Peyer's patch (tissue), 4 donors: ENCODE measurements around the gene OPCML. TPM values are rescaled to one million over a fixed set of nuclear protein-coding genes. Genes with fewer than 3 reads are reported as not detected.

Experiments used
- DNase-seq, 3 donors: peaks; one replicate each; pipeline ENCODE4 v3.0.0-alpha.2; 2017 to 2019
- H3K27ac ChIP-seq, 4 donors: fragments of 200-600 bp; sonication (generic); one replicate each; pipeline ENCODE4 v1.5.1; 2016 to 2019
- H3K27me3 ChIP-seq, 2 donors: fragments of 200-600 bp; sonication (generic); one replicate each; pipeline ENCODE4 v1.5.1; 2019
- H3K36me3 ChIP-seq, 3 donors: fragments of 200-600 bp; sonication (generic); one replicate each; pipeline ENCODE4 v1.5.1; 2016 to 2019
- H3K4me1 ChIP-seq, 4 donors: fragments of 200-600 bp; sonication (generic); one replicate each; pipeline ENCODE4 v1.5.1; 2016 to 2019
- H3K4me3 ChIP-seq, 4 donors: fragments of 200-600 bp; sonication (generic); 1 replicate in 3 of 4; 2 replicates in 1 of 4; pipeline ENCODE4 v1.5.1; 2016 to 2019; ENCODE audit warnings: mild to moderate bottlenecking in 1 of 4
- H3K9me3 ChIP-seq, 4 donors: fragments of 200-600 bp; sonication (generic); one replicate each; pipeline ENCODE4 v1.5.1; 2016 to 2019; ENCODE audit warnings: mild to moderate bottlenecking in 1 of 4
- CTCF ChIP-seq, 6 experiments: fragments of 450-650 bp in 4 of 6; fragments of 200-600 bp in 2 of 6; sonication (generic) in 1 of 6; IDR thresholded peaks; one replicate each; pipeline ENCODE4 v1.5.1; 2017 to 2019; ENCODE audit warnings: antibody characterized with exemption in 6 of 6, mild to moderate bottlenecking in 3 of 6, moderate library complexity in 1 of 6
- POLR2A ChIP-seq, 2 donors: fragments of 450-650 bp; IDR thresholded peaks; one replicate each; pipeline ENCODE4 v1.5.1; 2017; ENCODE audit warnings: antibody characterized with exemption in 2 of 2, mild to moderate bottlenecking in 2 of 2, moderate library complexity in 2 of 2
- total RNA-seq, 4 donors: library from RNA; depleted of rRNA; stranded (reverse); fragments of >200 nt; gene quantifications; one replicate each; pipeline ENCODE4 v1.1.0, GENCODE V29; 2016

OPCML gene
- total RNA-seq, 4 donors from 2014 or later = not detected

DNA sequence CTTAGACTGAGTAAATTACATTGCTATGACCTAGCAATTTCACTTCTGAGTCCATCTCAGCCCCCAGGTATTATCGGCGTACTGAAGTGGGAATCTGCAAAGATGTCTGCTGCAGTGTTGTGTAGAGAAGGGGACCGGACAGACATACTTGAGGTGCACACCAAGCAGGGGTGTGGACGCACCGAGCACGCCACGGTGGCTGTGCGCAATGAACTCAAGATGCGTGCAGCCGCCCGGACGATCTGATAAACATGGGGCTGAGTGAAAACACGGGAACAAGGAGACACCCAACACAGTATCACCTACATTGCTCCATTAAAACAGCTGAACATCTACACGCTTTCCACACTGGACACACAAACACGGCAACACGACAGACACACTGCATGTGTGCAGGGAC is 454.3 kb downstream of the OPCML start:
- Histone ChIP-seq H3K36me3 (no peaks in the 10 kb centered on the region), H3K4me3 (no peak overlapping the region), H3K27ac (no peak overlapping the region), H3K4me1 (peaks cover 0 to 4% (median 0%) of the 10 kb centered on the region in 4 donors), H3K27me3 (no peaks in the 10 kb centered on the region), H3K9me3 (no peaks in the 10 kb centered on the region)
- DNase-seq = no peak
- TF ChIP-seq POLR2A (IDR thresholded peaks at IDR 0.05) = no peak
- no peak for TF ChIP-seq CTCF (IDR thresholded peaks at IDR 0.05)

GRCh38 chr11:133075351-133075750 is 456.9 kb downstream of the OPCML start:
- TF ChIP-seq CTCF (IDR thresholded peaks at IDR 0.05) (no peak), POLR2A (IDR thresholded peaks at IDR 0.05) (no peak)
- no peak for DNase-seq
- H3K27ac ChIP-seq = no peak overlapping the region
- no peaks in the 10 kb centered on the region for H3K9me3 ChIP-seq
- H3K36me3 ChIP-seq = no peaks in the 10 kb centered on the region
- no peaks in the 10 kb centered on the region for H3K27me3 ChIP-seq
- no peak overlapping the region for H3K4me3 ChIP-seq
- H3K4me1 ChIP-seq = no peaks in the 10 kb centered on the region

DNA sequence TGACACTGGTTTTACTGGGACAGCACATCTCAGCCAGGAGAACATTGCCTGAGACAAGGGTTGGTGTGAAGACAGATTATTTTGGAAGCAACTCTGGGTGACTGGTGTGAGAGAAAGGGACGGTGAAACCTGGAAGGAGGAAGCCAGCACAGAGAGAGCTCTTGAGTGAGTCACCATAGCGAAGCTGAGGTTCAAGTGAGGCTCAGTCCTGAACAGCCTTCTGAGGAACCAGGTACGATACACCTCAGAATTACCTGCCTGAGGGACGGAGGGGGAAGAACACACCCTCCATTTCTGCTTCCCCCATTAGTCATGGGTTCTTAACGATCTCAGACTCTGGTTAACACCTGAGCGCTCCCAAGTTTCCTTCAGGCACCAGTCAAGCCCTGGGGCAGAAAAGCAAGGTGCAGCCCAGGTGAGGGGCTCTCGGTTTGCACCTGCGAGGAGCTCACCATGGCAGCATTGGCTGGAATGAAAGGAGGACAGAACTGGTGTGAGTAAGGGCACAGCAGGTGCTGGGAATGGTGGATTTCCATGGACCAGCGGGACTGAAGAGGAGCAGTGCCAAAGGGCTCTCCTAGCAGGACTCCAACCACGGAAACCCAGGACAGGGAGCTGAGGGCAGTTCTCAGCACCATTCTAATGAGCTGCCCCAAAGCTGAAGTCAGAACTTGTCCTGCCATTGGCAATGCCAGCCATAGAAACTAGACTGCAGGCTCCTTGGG is 459.3 kb downstream of the OPCML start:
- H3K27me3 ChIP-seq = no peaks in the 10 kb centered on the region
- H3K4me3 ChIP-seq = no peak overlapping the region
- H3K4me1 ChIP-seq = no peaks in the 10 kb centered on the region
- no peaks in the 10 kb centered on the region for H3K9me3 ChIP-seq
- H3K36me3 ChIP-seq = no peaks in the 10 kb centered on the region
- no peak for DNase-seq
- TF ChIP-seq CTCF (IDR thresholded peaks at IDR 0.05) = no peak
- no peak for TF ChIP-seq POLR2A (IDR thresholded peaks at IDR 0.05)
- H3K27ac ChIP-seq = no peak overlapping the region

DNA sequence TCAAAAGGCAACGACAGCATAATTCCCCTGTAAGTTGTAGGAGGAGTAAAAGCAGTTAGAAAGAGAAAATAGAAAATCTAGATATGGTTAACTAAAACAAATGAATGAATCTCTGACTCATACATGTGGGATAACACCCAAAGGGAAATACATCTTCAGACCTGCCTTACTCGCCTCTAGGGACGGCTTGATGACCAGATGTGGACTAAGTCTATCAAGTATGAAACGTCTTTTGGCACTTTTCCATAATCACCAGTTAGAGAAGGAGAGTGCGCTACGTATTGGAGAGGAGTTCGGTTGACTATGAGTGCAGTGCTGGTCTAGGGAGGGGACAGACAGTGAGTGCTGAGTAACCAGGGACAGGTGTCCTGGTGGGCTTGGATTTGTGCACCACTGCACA is 459.9 kb downstream of the OPCML start:
- Histone ChIP-seq H3K27ac (no peak overlapping the region), H3K9me3 (no peaks in the 10 kb centered on the region), H3K4me1 (no peaks in the 10 kb centered on the region), H3K4me3 (no peak overlapping the region), H3K27me3 (no peaks in the 10 kb centered on the region), H3K36me3 (no peaks in the 10 kb centered on the region)
- DNase-seq = no peak
- TF ChIP-seq POLR2A (IDR thresholded peaks at IDR 0.05) = no peak

GRCh38 chr11:133070791-133071190 is 461.5 kb downstream of the OPCML start:
- Histone ChIP-seq H3K4me3 (no peak overlapping the region), H3K27ac (no peak overlapping the region), H3K4me1 (no peaks in the 10 kb centered on the region), H3K9me3 (no peaks in the 10 kb centered on the region), H3K36me3 (no peaks in the 10 kb centered on the region), H3K27me3 (no peaks in the 10 kb centered on the region)
- no peak for DNase-seq
- TF ChIP-seq CTCF (IDR thresholded peaks at IDR 0.05) = no peak
- TF ChIP-seq POLR2A (IDR thresholded peaks at IDR 0.05) = no peak

- DNase-seq = no peak
- no peak for TF ChIP-seq CTCF (IDR thresholded peaks at IDR 0.05)
- TF ChIP-seq POLR2A (IDR thresholded peaks at IDR 0.05) = no peak
- Histone ChIP-seq H3K4me3 (no peak overlapping the region), H3K27ac (no peak overlapping the region), H3K27me3 (no peaks in the 10 kb centered on the region), H3K36me3 (no peaks in the 10 kb centered on the region), H3K4me1 (no peaks in the 10 kb centered on the region), H3K9me3 (no peaks in the 10 kb centered on the region)
These were observed 462.1 kb downstream of the OPCML start for GRCh38 chr11:133070021-133070713.
